Bronchial epithelial cell (primary cell): Measurements from ENCODE around the gene KCNK4. TPM values are rescaled to one million over a fixed set of nuclear protein-coding genes. Genes with fewer than 3 reads are reported as not detected.

ENCODE experiments used
- DNase-seq: peaks from one replicate; pipeline ENCODE4 v3.0.0-alpha.2; 2010; ENCODE audit warnings: low read depth
- FAIRE-seq: peaks from 2 replicates; lab custom pipeline; 2011; peaks lifted over from hg19 to GRCh38; lab: Jason Lieb, UNC
- H3K27me3 ChIP-seq: 2 replicates; pipeline ENCODE4 v1.5.1; 2011; ENCODE audit warnings: low read length; ENCODE audit not compliant: control insufficient read depth, insufficient read depth
- H3K36me3 ChIP-seq: 2 replicates; pipeline ENCODE4 v1.5.1; 2011; ENCODE audit warnings: low read length; ENCODE audit not compliant: control insufficient read depth, insufficient read depth
- H3K4me3 ChIP-seq: 2 replicates; pipeline ENCODE4 v1.5.1; 2011; ENCODE audit warnings: mild to moderate bottlenecking, low read depth, low read length, control low read depth
- CTCF ChIP-seq: IDR thresholded peaks from 2 replicates; pipeline ENCODE4 v1.5.1; 2011; ENCODE audit warnings: mild to moderate bottlenecking, moderate library complexity, low read length, control low read depth, inconsistent platforms; ENCODE audit not compliant: insufficient read depth, severe bottlenecking
- total RNA-seq: library from RNA; depleted of rRNA; stranded (reverse); fragments of >200 nt; gene quantifications from 2 replicates; pipeline ENCODE4 v1.2.1, GENCODE V29; 2014

The KCNK4 gene
- total RNA-seq, 1 donor from 2014 or later, result under 0.01 TPM

GRCh38 chr11:64303109-64304031 is 12.3 kb downstream of the KCNK4 start:
- no peak for DNase-seq
- no peak overlapping the region for H3K4me3 ChIP-seq
- TF ChIP-seq CTCF, result no peak

DNA sequence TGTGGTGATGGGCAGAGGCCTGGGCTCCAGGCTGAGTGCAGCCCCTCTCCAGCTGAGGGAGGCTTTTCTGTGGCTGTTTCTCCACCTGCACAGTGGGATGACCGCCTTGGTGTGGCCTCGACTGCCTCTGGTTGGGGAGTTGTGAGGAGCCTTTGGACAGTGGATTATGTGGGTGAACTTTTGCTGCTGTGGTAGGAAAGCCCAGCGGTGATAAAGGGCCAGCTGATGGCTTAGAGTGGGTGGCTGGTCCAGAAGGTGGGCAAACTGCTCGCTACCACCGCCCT is 12.9 kb downstream of the KCNK4 start:
- FAIRE-seq (no peak), DNase-seq (no peak)
- Histone ChIP-seq H3K27me3 (peaks cover 12% of the 10 kb centered on the region), H3K4me3 (no peak overlapping the region), H3K36me3 (peaks cover 4% of the 10 kb centered on the region)
- no peak for TF ChIP-seq CTCF

More at GRCh38 chr11:64303109-64304031, 12.3 kb downstream of the KCNK4 start:
- Histone ChIP-seq H3K36me3 (peaks cover 4% of the 10 kb centered on the region), H3K27me3 (peaks cover 14% of the 10 kb centered on the region)
- no peak for FAIRE-seq

DNA sequence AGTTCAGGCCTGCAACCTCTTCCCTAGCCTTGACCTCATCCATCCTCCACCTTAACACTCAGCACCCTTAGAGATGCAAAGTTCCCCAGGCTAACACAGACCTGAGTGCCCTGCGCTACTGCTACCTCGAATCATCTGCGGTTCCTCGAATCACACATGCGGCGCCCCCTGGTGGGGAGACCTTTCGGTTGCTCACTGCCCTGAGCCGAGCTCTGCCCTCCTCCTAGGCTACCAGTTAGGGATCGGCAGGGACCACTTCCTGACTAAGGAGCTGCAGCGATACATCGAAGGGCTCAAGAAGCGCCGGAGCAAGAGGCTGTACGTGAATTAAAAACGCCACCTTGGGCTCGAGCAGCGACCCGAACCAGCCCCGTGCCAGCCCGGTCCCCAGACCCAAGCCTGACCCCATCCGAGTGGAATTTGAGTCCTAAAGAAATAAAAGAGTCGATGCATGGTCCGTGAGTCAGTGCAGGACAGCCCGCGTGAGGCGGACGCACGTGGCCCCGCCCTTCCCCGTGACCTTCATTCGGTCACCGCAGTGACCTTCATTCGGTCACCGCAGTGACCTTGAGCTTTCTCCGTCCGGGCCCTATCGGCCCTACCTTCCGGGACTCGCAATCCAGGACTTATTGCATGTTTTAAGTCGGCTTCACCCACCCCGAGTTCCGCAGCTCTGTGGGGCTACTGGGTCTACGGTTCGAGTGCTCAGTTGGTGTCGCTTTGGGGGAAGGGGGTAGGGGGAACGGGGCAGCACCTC is 13.4 kb downstream of the KCNK4 start:
- Histone ChIP-seq H3K4me3 (peak overlapping the region; percentile 51), H3K36me3 (peaks cover 4% of the 10 kb centered on the region), H3K27me3 (peaks cover 10% of the 10 kb centered on the region)
- peak; percentile 81 for DNase-seq
- peak; percentile 93 for TF ChIP-seq CTCF
- FAIRE-seq, result no peak

DNA sequence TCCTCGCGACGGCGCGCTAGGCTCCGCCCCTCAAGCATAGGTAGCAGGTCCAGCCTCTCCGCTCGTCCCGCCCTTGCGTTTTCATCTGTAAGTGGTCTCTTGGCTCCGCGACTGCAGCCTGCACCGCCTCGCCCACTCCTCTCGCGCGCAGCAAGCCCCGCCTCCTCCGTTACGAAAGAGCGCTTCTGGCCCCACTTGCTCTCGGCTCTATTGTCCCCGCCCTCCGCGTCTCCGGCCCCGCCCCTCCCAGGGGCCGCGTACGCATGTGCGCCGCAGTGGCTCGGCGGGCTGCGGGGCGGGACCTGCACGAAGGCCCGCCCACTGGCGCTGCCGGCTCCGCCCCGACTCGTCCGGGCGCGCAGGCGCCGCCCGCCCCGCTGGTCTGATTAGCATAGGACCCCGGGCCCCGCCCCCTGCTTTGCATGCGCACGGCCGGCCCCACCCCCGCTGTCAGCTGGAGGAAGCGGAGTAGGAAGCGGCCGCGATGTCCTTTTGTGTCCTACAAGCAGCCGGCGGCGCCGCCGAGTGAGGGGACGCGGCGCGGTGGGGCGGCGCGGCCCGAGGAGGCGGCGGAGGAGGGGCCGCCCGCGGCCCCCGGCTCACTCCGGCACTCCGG is 14.1 kb downstream of the KCNK4 start, which contains the start of gene ESRRA:
Gene ESRRA (plus strand): TSS at position 450 of the 616 bp plus-strand sequence. CDS start 1,656 bp downstream, outside the sequence.
- no peak for TF ChIP-seq CTCF
- peaks cover 3% of the 10 kb centered on the region for H3K27me3 ChIP-seq
- no peak for FAIRE-seq
- H3K4me3 ChIP-seq, result peak within 1 kb of the TSS; percentile 77
- DNase-seq, result peak; percentile 89
- H3K36me3 ChIP-seq, result peaks cover 4% of the 10 kb centered on the region

GRCh38 chr11:64305691-64306562 is 14.8 kb downstream of the KCNK4 start:
- Histone ChIP-seq H3K27me3 (no peaks in the 10 kb centered on the region), H3K4me3 (peak overlapping the region; percentile 77), H3K36me3 (peaks cover 4% of the 10 kb centered on the region)
- TF ChIP-seq CTCF, result peak; percentile 41
- FAIRE-seq (no peak), DNase-seq (peak; percentile 24)
